Left ventricle myocardium inferior (tissue), 1 donor: ENCODE data around the gene IL25. TPM values are rescaled to one million over a fixed set of nuclear protein-coding genes. Genes with fewer than 3 reads are reported as not detected.

Source experiments
- DNase-seq: peaks from one replicate; pipeline ENCODE4 v3.0.0-alpha.2; 2020
- H3K27ac ChIP-seq: fragments of 200-600 bp; replicated peaks from 2 replicates; pipeline ENCODE4 v1.8.0; 2021
- H3K27me3 ChIP-seq: fragments of 200-600 bp; 2 replicates; pipeline ENCODE4 v1.8.0; 2021; ENCODE audit warnings: low read depth
- H3K36me3 ChIP-seq: fragments of 200-600 bp; 2 replicates; pipeline ENCODE4 v1.8.0; 2021
- H3K4me1 ChIP-seq: fragments of 200-600 bp; 2 replicates; pipeline ENCODE4 v1.8.0; 2021
- H3K4me3 ChIP-seq: fragments of 200-600 bp; 2 replicates; pipeline ENCODE4 v1.8.0; 2021; ENCODE audit warnings: mild to moderate bottlenecking, moderate library complexity
- H3K9me3 ChIP-seq: fragments of 200-600 bp; replicated peaks from 2 replicates; pipeline ENCODE4 v1.8.0; 2021
- intact Hi-C: fragments of 100-400 bp; cut with micrococcal nuclease; formaldehyde crosslinking; loops from one replicate; pipeline ENCODE4 v1.11.0; 2022
- total RNA-seq: library from RNA; stranded (reverse); fragmentation: NEBNext Ultra II Directional; extraction: Animal tissue kit (Norgen Biotek cat#: 25700); gene quantifications from one replicate; pipeline ENCODE4 v1.2.1, GENCODE V29; 2021
- TF ChIP-seq, protein P1 (sequence below): fragments of 200-600 bp; IDR thresholded peaks from 2 replicates; pipeline ENCODE4 v1.8.0; 2021; ENCODE audit warnings: antibody characterized with exemption, mild to moderate bottlenecking, borderline replicate concordance
- donor health status: DM: no; HTN: yes; CAD: no; lungs with severe emphysema.

IL25 gene
- total RNA-seq, 1 donor from 2014 or later: not detected

DNA sequence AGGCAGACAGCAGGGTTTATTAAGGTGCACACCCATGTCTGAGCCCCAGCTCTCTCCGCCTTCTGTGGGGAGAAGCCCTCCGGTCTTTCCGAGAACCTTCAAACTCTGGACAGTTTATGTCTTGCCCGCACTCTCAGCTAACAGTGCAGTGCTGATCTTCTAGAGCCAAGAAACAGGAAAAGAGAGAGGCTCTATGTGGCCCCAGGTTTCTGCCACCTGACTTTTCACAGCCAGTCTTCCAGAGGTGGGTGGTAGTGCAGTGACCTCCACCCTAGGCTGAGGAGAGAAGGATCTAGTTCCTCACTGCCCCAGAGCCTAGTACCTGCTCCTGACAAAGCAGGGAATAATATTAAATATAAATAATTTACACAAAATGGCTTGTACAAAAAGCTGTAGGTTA lies 15.9 kb upstream of the IL25 start:
- no peak for DNase-seq
- Histone ChIP-seq H3K36me3 (no peaks in the 10 kb centered on the region), H3K4me3 (no peak overlapping the region), H3K27me3 (peaks cover 6% of the 10 kb centered on the region), H3K9me3 (no peaks in the 10 kb centered on the region), H3K27ac (no peak overlapping the region), H3K4me1 (peaks cover 32% of the 10 kb centered on the region)
- intact Hi-C loops: no loop called here
- TF ChIP-seq, protein P1, sequence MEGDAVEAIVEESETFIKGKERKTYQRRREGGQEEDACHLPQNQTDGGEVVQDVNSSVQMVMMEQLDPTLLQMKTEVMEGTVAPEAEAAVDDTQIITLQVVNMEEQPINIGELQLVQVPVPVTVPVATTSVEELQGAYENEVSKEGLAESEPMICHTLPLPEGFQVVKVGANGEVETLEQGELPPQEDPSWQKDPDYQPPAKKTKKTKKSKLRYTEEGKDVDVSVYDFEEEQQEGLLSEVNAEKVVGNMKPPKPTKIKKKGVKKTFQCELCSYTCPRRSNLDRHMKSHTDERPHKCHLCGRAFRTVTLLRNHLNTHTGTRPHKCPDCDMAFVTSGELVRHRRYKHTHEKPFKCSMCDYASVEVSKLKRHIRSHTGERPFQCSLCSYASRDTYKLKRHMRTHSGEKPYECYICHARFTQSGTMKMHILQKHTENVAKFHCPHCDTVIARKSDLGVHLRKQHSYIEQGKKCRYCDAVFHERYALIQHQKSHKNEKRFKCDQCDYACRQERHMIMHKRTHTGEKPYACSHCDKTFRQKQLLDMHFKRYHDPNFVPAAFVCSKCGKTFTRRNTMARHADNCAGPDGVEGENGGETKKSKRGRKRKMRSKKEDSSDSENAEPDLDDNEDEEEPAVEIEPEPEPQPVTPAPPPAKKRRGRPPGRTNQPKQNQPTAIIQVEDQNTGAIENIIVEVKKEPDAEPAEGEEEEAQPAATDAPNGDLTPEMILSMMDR: no peak

DNA sequence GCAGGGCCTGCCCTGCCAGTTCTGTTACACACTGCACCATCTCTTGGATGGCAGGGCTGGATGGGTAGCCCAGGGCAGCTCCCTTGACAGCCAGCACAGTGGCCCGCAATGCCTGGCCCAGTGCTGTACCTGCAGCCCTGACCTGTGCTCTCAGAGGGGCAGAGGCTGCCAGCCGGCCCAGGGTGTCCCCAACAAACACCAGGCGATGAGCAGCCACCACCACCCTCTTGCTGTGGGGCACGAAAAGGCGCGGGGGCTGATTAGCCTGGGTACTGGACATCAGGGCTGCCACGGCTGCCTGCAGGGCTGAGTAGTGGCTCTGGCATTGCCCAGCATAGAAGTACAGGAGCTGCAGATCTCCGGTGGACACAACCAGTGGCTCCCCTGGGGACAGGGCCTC lies 15.3 kb upstream of the IL25 start:
- H3K27ac ChIP-seq: no peak overlapping the region
- DNase-seq: no peak
- intact Hi-C loops: no loop called here

DNA sequence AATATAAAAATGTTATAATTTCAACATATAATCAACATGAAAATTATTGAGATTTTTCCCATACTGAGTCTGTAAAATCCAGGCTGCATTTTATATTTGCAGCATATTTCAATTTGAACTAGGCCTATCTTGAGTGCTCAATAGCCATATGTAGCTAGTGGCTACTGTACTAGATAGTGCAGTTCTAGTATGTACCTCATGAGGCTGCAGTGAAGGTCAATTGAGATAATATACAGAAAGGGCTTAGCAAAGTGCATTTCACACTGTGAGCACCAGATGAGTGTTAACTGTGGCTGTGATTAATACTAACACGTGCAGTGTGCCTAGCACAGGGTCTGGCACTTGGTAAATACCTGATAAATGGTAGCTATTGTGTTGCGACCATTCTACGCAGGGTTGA lies 14.6 kb upstream of the IL25 start:
- H3K27me3 ChIP-seq: peaks cover under 1% of the 10 kb centered on the region
- peaks cover 21% of the 10 kb centered on the region for H3K4me1 ChIP-seq
- no peak for DNase-seq
- no peaks in the 10 kb centered on the region for H3K36me3 ChIP-seq
- H3K4me3 ChIP-seq: no peak overlapping the region
- no peaks in the 10 kb centered on the region for H3K9me3 ChIP-seq
- H3K27ac ChIP-seq: no peak overlapping the region
- TF ChIP-seq, protein P1: peak; percentile 30
- intact Hi-C loops: no loop called here

More for the DNA sequence above, 15.3 kb upstream of the IL25 start:
- H3K36me3 ChIP-seq: no peaks in the 10 kb centered on the region
- no peaks in the 10 kb centered on the region for H3K9me3 ChIP-seq
- H3K4me3 ChIP-seq: no peak overlapping the region
- H3K4me1 ChIP-seq: peaks cover 29% of the 10 kb centered on the region
- TF ChIP-seq, protein P1: no peak
- H3K27me3 ChIP-seq: no peaks in the 10 kb centered on the region

DNA sequence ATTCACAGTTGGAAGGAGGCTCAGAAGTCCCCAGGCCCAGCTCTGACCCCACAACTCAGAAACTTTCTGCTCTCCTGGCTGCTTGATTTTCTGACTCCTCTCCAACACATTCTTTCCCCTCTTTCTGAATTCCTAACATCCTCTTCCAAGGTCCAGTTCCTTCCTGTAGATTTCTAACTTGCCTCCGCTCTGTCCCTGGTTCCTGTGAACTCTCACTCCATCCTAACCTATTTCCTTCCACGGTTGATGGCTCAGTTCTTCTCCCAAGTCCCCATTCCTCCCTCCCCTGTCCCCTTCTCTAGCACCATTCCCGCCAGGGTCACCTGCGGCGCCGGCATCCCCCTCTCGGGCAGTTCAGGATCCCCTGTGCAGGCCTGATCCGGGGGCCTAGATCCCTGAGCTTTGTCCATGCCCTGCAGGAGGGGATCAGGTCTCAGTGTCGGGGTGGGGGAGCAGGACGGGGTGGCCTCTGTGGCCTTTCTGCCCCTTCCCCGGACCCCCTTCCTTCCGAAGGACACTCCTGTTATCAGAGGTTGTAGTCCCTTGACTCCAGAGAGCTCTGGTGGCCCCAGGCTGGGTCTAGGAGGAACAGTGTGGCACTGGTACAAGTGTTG lies 13.9 kb upstream of the IL25 start:
- Histone ChIP-seq H3K36me3 (no peaks in the 10 kb centered on the region), H3K4me1 (peaks cover 20% of the 10 kb centered on the region), H3K4me3 (no peak overlapping the region), H3K27me3 (peaks cover 6% of the 10 kb centered on the region), H3K9me3 (no peaks in the 10 kb centered on the region), H3K27ac (no peak overlapping the region)
- TF ChIP-seq, protein P1: no peak
- intact Hi-C loops: no loop called here
- no peak for DNase-seq

- TF ChIP-seq, protein P1: no peak
- no peaks in the 10 kb centered on the region for H3K36me3 ChIP-seq
- no peak overlapping the region for H3K27ac ChIP-seq
- peaks cover 9% of the 10 kb centered on the region for H3K27me3 ChIP-seq
- no peaks in the 10 kb centered on the region for H3K9me3 ChIP-seq
- peaks cover 26% of the 10 kb centered on the region for H3K4me1 ChIP-seq
- no peak for DNase-seq
- intact Hi-C loops: no loop called here
- no peak overlapping the region for H3K4me3 ChIP-seq
Observed at GRCh38 chr14:23359167-23359626, 13.4 kb upstream of the IL25 start.
